ENCODE measurements around the gene MCF2L. TPM values are rescaled to one million over a fixed set of nuclear protein-coding genes. Genes with fewer than 3 reads are reported as not detected.

MCF2L gene
- total and polyA plus RNA-seq, 7 experiments from 2014 or later: 0.51 to 32.6 (median 19.7) TPM

DNA sequence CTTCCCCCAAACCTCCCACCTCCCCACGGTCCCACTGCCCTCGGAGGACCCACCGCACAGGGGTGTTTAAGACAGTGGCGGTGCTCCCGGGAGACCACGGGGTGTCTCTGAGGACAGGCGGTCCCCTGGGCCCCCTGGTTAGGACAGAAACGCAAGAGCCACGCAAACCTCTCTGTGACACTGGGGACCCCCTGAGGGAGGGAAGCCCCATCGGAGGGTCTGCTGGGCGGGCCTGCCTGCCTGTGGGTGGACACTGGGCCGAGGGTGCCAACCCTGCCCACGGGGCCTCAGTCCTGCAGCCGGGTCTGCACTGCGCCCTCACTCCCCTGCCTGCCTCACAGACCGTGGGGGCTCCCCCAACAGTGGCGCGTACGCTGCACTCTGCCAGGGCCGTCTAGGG, 17.5 kb downstream of the MCF2L start:
- no peaks in the 10 kb centered on the region for H3K4me1 ChIP-seq (ENCODE audit: control insufficient read depth in 2 of 2, insufficient read depth in 2 of 2, low read length in 2 of 2)
- no peak overlapping the region for H3K27ac ChIP-seq (ENCODE audit: low read depth, low read length)
- H3K4me1 Mint-ChIP-seq: peaks cover 0 to 11% (median 0%) of the 10 kb centered on the region in 7 donors
- ATAC-seq (no peak), DNase-seq (no peak)
- H3K27ac Mint-ChIP-seq: no peak overlapping the region
- no peaks in the 10 kb centered on the region for H3K9me3 ChIP-seq (ENCODE audit: control insufficient read depth in 2 of 3, low read length in 3 of 3)
- peaks cover 0 to 15% (median 7%) of the 10 kb centered on the region in 5 donors for H3K36me3 Mint-ChIP-seq
- CTCF ChIA-PET: no interaction called here
- H3K4me3 Mint-ChIP-seq: no peak overlapping the region
- peaks cover 0 to 7% (median 0%) of the 10 kb centered on the region in 11 donors for H3K9me3 Mint-ChIP-seq
- H3K36me3 ChIP-seq (ENCODE audit: control insufficient read depth in 2 of 3, insufficient read depth in 3 of 3, low read length in 3 of 3): no peaks in the 10 kb centered on the region
- H3K27me3 ChIP-seq (ENCODE audit: control insufficient read depth in 2 of 2, insufficient read depth in 2 of 2, low read length in 2 of 2): no peaks in the 10 kb centered on the region
- POLR2A ChIA-PET: no interaction called here
- intact Hi-C loops (cut with micrococcal nuclease): no loop called here
- no peak overlapping the region for H3K4me3 ChIP-seq (ENCODE audit: low read length)
- no peaks in the 10 kb centered on the region for H3K27me3 Mint-ChIP-seq

DNA sequence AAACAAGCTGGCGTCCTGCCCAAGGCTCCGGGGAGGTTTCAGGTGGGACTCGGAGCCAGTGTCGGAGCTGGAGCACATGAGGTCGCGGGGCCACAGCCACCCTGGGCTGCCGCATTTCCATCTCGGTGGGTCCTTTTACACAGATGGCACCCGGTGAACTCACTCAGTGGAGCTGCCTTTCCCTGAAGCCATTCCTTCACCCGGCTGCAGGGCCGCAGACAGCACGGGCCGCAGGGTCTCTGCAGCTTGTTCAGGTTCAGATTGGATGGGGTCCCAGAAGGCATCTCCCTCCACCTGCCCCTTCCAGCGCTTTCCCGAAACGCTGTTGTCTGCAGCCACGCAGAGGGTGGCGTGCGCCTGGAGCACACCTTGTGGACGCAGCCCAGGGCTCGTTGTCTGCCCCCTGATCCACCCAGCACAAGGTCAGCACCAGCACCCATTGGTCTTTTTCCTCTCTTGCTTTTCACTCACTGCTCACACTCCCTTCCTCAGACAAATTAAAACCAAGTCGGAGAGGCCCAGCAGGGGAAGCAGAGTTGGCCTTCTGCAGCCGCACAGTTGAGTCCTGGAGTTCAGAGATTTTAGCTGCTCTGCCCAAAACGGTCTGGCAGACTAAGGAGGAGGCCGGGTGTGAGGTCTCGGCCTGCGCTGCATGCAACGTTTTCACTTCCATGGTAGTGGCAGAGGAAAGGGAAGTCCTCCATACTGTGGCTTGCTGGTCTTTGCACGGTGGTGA, 18.1 kb downstream of the MCF2L start:
- ATAC-seq: no peak

DNA sequence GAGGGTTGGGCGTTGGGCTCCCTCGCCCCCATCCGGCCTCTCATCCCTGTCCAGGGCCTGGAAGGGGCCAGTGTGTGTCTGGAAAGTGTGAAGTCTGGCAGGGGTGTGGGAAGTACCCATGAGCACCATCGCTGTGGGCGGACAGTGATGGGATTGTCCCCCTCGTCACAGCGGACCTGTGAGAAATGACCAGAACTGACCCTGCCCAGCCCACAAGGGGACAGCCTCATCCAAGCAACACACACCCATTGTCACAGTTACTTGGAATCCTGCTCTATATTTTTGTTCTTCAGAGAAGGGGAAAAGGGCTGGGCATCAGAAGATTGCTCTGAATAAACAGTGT, 18.6 kb downstream of the MCF2L start:
- peaks cover 0 to 7% (median 0%) of the 10 kb centered on the region in 11 donors for H3K9me3 Mint-ChIP-seq
- Histone ChIP-seq H3K36me3 (ENCODE audit: control insufficient read depth in 2 of 3, insufficient read depth in 3 of 3, low read length in 3 of 3) (no peaks in the 10 kb centered on the region), H3K27ac (ENCODE audit: low read depth, low read length) (no peak overlapping the region), H3K27me3 (ENCODE audit: control insufficient read depth in 2 of 2, insufficient read depth in 2 of 2, low read length in 2 of 2) (no peaks in the 10 kb centered on the region), H3K4me3 (ENCODE audit: low read length) (no peak overlapping the region), H3K4me1 (ENCODE audit: control insufficient read depth in 2 of 2, insufficient read depth in 2 of 2, low read length in 2 of 2) (no peaks in the 10 kb centered on the region), H3K9me3 (ENCODE audit: control insufficient read depth in 2 of 3, low read length in 3 of 3) (no peaks in the 10 kb centered on the region)
- peaks cover 0 to 15% (median 7%) of the 10 kb centered on the region in 5 donors for H3K36me3 Mint-ChIP-seq
- no peak overlapping the region for H3K27ac Mint-ChIP-seq
- DNase-seq (no peak), ATAC-seq (no peak)
- H3K27me3 Mint-ChIP-seq: no peaks in the 10 kb centered on the region
- intact Hi-C loops (cut with micrococcal nuclease): no loop called here
- no peak overlapping the region for H3K4me3 Mint-ChIP-seq
- POLR2A ChIA-PET: no interaction called here
- peaks cover 0 to 11% (median 0%) of the 10 kb centered on the region in 7 donors for H3K4me1 Mint-ChIP-seq
- CTCF ChIA-PET: no interaction called here

More for the DNA sequence above, 18.1 kb downstream of the MCF2L start:
- intact Hi-C loops (cut with micrococcal nuclease): no loop called here
- no peaks in the 10 kb centered on the region for H3K27me3 Mint-ChIP-seq
- POLR2A ChIA-PET: no interaction called here
- DNase-seq: no peak
- Histone ChIP-seq H3K27me3 (ENCODE audit: control insufficient read depth in 2 of 2, insufficient read depth in 2 of 2, low read length in 2 of 2) (no peaks in the 10 kb centered on the region), H3K27ac (ENCODE audit: low read depth, low read length) (no peak overlapping the region), H3K9me3 (ENCODE audit: control insufficient read depth in 2 of 3, low read length in 3 of 3) (no peaks in the 10 kb centered on the region), H3K4me1 (ENCODE audit: control insufficient read depth in 2 of 2, insufficient read depth in 2 of 2, low read length in 2 of 2) (no peaks in the 10 kb centered on the region), H3K4me3 (ENCODE audit: low read length) (no peak overlapping the region), H3K36me3 (ENCODE audit: control insufficient read depth in 2 of 3, insufficient read depth in 3 of 3, low read length in 3 of 3) (no peaks in the 10 kb centered on the region)
- CTCF ChIA-PET: no interaction called here
- H3K4me1 Mint-ChIP-seq: peaks cover 0 to 11% (median 0%) of the 10 kb centered on the region in 7 donors
- H3K9me3 Mint-ChIP-seq: peaks cover 0 to 7% (median 0%) of the 10 kb centered on the region in 11 donors
- no peak overlapping the region for H3K4me3 Mint-ChIP-seq
- peaks cover 0 to 15% (median 7%) of the 10 kb centered on the region in 5 donors for H3K36me3 Mint-ChIP-seq
- H3K27ac Mint-ChIP-seq: no peak overlapping the region

- ChIA-PET POLR2A (no interaction called here), CTCF (no interaction called here)
- Mint-ChIP-seq H3K4me1 (peaks cover 0 to 17% (median 0%) of the 10 kb centered on the region in 7 donors), H3K36me3 (peaks cover 0 to 19% (median 7%) of the 10 kb centered on the region in 5 donors), H3K27me3 (no peaks in the 10 kb centered on the region), H3K4me3 (no peak overlapping the region), H3K27ac (no peak overlapping the region), H3K9me3 (peaks cover 0 to 7% (median 0%) of the 10 kb centered on the region in 11 donors)
- no peak for ATAC-seq
- Histone ChIP-seq H3K27ac (ENCODE audit: low read depth, low read length) (no peak overlapping the region), H3K9me3 (ENCODE audit: control insufficient read depth in 2 of 3, low read length in 3 of 3) (no peaks in the 10 kb centered on the region), H3K4me1 (ENCODE audit: control insufficient read depth in 2 of 2, insufficient read depth in 2 of 2, low read length in 2 of 2) (no peaks in the 10 kb centered on the region), H3K27me3 (ENCODE audit: control insufficient read depth in 2 of 2, insufficient read depth in 2 of 2, low read length in 2 of 2) (no peaks in the 10 kb centered on the region), H3K4me3 (ENCODE audit: low read length) (no peak overlapping the region), H3K36me3 (ENCODE audit: control insufficient read depth in 2 of 3, insufficient read depth in 3 of 3, low read length in 3 of 3) (no peaks in the 10 kb centered on the region)
- intact Hi-C loops (cut with micrococcal nuclease): no loop called here
- DNase-seq: no peak
These were observed 21.8 kb downstream of the MCF2L start for GRCh38 chr13:112990783-112991182.

DNA sequence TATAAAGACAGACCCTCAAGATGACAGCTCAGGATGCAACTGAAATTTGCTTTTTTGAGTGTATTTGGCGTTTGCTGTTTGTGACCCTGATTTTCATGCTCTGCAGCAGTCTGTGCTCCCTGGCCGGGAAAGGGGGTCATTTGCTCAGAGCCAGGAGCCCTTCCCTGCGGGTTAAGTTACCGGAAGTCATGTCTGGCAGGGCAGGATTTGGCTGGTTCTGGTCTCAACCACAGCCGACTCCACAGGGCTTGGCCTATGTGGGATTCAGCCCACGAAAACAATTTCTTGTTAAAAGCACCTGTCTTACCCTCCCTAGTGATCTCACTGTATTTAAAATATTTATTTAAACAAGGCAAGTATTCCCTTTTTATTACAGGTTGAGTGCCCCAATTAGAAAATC, 22.6 kb downstream of the MCF2L start:
- peaks cover 0 to 14% (median 3%) of the 10 kb centered on the region in 7 donors for H3K4me1 Mint-ChIP-seq

DNA sequence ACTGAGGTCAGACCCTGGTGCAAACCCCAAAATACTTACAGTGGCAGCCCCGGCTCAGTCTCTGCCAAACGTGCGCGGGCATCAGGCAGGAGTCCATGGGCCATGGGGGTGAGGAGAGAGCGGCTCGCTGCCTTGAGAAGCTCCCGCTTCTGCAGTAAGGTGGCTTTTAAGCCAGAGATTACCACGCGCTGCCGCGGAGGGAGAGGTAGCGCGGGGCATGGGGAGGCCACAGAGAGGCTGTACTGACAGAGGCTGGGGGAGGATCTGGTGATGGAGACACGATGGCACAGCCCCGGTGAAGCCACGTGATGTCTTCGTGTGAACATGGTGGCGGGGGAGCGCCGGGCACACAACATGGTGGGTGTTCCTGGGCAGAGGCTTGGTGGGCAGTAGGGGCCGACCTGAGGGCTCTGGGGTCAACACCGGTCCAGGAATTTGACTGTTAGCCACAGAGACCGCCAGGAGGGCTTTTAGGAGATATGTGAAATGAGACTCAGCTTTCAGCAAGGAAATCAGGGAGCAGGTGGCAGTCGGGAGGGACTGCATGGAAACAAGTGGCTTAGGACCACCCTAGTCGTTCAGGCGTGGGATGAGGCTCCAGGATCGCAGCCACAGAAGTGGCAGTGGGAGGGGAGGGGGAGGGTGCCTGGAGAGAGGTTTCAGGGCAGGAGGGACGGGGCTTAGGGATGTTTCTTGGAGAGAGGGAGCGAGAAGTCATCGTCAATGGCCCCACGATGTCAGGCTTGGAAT, 24.1 kb downstream of the MCF2L start:
- intact Hi-C loops (cut with micrococcal nuclease): no loop called here
- no peak for ATAC-seq
- DNase-seq: no peak
- no peaks in the 10 kb centered on the region for H3K4me1 ChIP-seq (ENCODE audit: control insufficient read depth in 2 of 2, insufficient read depth in 2 of 2, low read length in 2 of 2)
- ChIA-PET POLR2A (no interaction called here), CTCF (interaction anchor here (0.7 kb wide), 1 partner anchor 82 kb away, joined by 3 read pairs; no protein-coding TSS in a partner anchor)
- no peaks in the 10 kb centered on the region for H3K9me3 ChIP-seq (ENCODE audit: control insufficient read depth in 2 of 3, low read length in 3 of 3)
- no peak overlapping the region for H3K4me3 ChIP-seq (ENCODE audit: low read length)
- Mint-ChIP-seq H3K27me3 (no peaks in the 10 kb centered on the region), H3K27ac (no peak overlapping the region), H3K4me3 (no peak overlapping the region), H3K9me3 (peaks cover 0 to 7% (median 0%) of the 10 kb centered on the region in 11 donors), H3K4me1 (peaks cover 0 to 14% (median 4%) of the 10 kb centered on the region in 7 donors), H3K36me3 (peaks cover 0 to 16% (median 7%) of the 10 kb centered on the region in 5 donors)
- H3K27me3 ChIP-seq (ENCODE audit: control insufficient read depth in 2 of 2, insufficient read depth in 2 of 2, low read length in 2 of 2): no peaks in the 10 kb centered on the region
- H3K36me3 ChIP-seq (ENCODE audit: control insufficient read depth in 2 of 3, insufficient read depth in 3 of 3, low read length in 3 of 3): no peaks in the 10 kb centered on the region
- H3K27ac ChIP-seq (ENCODE audit: low read depth, low read length): no peak overlapping the region

More for the DNA sequence above, 22.6 kb downstream of the MCF2L start:
- ATAC-seq (no peak), DNase-seq (no peak)
- no peaks in the 10 kb centered on the region for H3K9me3 ChIP-seq (ENCODE audit: control insufficient read depth in 2 of 3, low read length in 3 of 3)
- no peak overlapping the region for H3K4me3 ChIP-seq (ENCODE audit: low read length)
- H3K4me1 ChIP-seq (ENCODE audit: control insufficient read depth in 2 of 2, insufficient read depth in 2 of 2, low read length in 2 of 2): no peaks in the 10 kb centered on the region
- no peaks in the 10 kb centered on the region for H3K27me3 Mint-ChIP-seq
- H3K36me3 ChIP-seq (ENCODE audit: control insufficient read depth in 2 of 3, insufficient read depth in 3 of 3, low read length in 3 of 3): no peaks in the 10 kb centered on the region
- POLR2A ChIA-PET: interaction anchor here (0.5 kb wide), 1 partner anchor 21 kb away, joined by 4 read pairs; no protein-coding TSS in a partner anchor
- intact Hi-C loops (cut with micrococcal nuclease): no loop called here
- no peak overlapping the region for H3K4me3 Mint-ChIP-seq
- no peak overlapping the region for H3K27ac ChIP-seq (ENCODE audit: low read depth, low read length)
- H3K27ac Mint-ChIP-seq: no peak overlapping the region
- peaks cover 0 to 19% (median 7%) of the 10 kb centered on the region in 5 donors for H3K36me3 Mint-ChIP-seq
- H3K9me3 Mint-ChIP-seq: peaks cover 0 to 7% (median 0%) of the 10 kb centered on the region in 11 donors
- H3K27me3 ChIP-seq (ENCODE audit: control insufficient read depth in 2 of 2, insufficient read depth in 2 of 2, low read length in 2 of 2): no peaks in the 10 kb centered on the region
- CTCF ChIA-PET: no interaction called here

All from naive thymus-derived CD4-positive, alpha-beta T cell (primary cell).